GM12892 (cell line): ENCODE data around the gene SLC45A1.

Source experiments
- POLR2A ChIP-seq: IDR thresholded peaks from 2 replicates; pipeline ENCODE4 v1.6.1; 2011; ENCODE audit warnings: low read depth, low read length, control low read depth
- POLR2AphosphoS5 ChIP-seq: IDR thresholded peaks from 2 replicates; pipeline ENCODE4 v1.6.1; 2011; ENCODE audit warnings: low read depth, low read length, control low read depth

DNA sequence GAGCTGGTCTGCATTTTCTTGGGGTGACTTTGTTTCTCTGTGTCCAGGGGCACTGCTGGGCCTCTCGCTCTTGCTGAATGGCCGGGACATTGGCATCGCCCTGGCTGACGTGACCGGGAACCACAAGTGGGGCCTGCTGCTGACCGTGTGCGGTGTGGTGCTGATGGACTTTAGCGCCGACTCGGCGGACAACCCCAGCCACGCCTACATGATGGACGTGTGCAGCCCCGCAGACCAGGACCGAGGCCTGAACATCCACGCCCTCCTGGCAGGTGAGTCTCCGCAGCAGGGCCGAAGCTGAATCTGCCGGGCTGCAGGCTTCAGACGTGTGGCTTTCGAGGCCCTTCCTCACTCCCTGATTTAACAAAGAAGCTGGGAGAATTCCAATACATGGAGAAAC lies 7.9 kb downstream of the SLC45A1 start:
- no peak for TF ChIP-seq POLR2A
- no peak for TF ChIP-seq POLR2AphosphoS5
